Hippocampal formation (tissue), 2 donors: ENCODE results near the gene AHCYL1.
"Not testable (repeated sequence)": the region's sequence is repeated elsewhere in the genome, so short reads cannot be mapped to it uniquely, and the experiment has no call there.

Experiments
- DNase-seq, 2 donors: peaks; one replicate each; lab custom pipeline; 2025; lab: John Stamatoyannopoulos, UW

The AHCYL1 gene

DNA sequence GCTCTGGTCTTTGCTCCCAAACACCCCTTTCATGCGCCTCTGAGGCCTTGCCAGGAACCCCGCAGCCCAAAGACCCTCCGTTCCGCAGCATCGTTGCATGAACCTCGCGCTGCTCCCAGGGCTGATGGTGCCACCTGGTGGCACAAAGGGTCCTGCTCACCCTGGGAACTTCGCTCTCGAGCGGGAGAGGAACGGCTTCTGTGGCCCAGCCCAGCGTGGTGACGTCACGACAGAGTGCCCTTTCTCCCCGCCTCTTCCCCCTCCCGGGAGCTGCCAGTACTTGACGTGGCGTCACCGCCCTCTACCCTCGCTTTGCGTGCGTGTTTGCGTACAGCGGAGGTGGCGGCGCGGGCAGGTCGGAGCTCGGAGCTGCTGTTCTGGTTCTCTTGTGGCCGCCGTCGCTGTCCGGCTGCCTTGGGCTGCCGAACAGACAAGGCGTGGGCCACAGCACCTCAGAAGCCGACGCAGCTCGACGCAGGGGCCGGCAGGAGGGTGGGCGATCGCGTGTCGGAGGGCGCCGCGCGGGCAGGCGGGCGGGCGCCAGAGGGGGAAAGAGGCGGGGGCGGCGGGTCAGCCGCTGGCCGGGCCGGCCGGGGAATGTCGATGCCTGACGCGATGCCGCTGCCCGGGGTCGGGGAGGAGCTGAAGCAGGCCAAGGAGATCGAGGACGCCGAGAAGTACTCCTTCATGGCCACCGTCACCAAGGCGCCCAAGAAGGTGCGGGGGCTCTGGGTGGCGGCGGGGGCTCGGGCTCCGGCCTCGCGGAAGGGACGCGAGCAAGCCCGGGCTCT lies at the start of gene AHCYL1:
TSS of gene AHCYL1 (plus strand) at position 310 of the 791 bp plus-strand sequence. CDS start at position 598, 288 bp downstream.
- peak; percentile 99 to 100 for DNase-seq

DNA sequence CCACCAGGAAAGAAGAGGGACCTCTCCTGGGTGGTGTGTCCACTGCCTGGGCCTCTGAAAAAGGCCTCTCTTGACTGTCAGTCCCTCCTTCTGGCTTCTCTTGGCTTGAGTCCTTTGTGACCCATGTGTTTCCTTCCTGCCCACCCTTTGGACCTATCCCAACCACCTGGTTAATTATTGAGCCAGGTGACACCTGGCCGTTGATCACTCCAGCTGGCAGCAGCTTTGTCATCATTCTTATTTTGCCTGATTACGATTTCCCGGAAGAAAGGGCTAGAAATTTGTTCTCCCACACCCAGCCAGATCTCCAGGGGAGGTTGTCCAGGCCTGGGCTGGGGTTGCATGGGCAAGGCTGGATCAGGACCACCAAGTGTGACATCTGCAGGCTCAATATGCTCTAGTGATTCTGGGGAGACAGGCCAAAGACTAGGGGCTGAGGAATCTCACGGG lies 49.1 kb upstream of the AHCYL1 start:
- no peak for DNase-seq

DNA sequence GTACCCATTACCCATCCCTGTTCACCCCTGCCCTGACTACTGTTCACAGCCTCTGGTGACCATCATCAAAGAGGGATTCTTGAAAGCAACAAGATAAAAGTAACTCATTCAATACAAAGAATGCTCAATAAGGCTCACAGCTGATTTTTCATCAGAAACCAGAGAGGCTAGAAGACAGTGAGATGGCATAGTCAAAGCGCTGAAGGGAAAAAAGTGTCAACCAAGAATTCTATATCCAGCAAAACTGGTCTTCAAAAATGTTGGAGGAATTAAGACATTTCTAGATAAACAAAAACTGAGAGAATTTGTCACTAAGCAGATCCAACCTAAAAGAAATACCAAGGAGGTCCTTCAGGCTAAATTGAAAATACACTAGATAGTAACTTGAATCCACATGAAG lies 46.8 kb upstream of the AHCYL1 start:
- no peak for DNase-seq

DNA sequence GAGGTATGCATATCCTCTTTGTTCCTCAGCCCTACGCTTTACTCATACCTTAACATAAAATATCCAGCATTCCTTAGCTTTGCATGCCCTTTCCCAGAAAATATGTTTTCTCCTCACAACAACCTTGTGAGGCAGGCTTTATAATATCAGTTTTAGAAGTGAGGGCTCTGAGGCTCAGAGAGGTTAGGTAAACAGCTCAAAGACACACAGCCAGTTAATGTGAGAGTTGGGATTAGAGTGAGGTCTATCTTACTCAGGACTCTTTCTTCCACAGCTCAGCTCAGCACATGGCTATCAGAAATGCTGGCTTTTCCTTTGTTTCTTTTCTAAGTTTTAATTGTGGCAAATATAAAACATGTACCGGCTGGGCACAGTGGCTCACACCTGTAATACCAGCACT lies 46.0 kb upstream of the AHCYL1 start:
- no peak for DNase-seq

DNA sequence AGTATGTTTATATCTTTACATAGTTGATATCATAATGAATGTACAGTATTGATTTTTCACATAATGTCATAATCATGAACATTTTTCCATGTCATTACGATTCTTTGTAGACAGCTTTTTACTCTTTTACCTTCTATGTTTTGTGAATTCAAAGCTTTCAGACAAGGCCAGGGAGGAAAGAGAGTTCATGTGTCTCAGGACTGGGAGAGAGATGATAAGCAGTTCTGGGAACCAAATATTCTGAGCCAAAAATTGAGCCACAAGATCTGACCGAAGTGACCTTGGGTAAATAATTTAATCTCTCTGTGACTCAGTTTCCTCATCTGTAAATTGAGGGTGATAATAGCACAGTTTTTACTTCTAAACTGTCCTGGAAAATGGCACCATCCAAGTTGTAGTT lies 42.1 kb upstream of the AHCYL1 start:
- DNase-seq = no peak

DNA sequence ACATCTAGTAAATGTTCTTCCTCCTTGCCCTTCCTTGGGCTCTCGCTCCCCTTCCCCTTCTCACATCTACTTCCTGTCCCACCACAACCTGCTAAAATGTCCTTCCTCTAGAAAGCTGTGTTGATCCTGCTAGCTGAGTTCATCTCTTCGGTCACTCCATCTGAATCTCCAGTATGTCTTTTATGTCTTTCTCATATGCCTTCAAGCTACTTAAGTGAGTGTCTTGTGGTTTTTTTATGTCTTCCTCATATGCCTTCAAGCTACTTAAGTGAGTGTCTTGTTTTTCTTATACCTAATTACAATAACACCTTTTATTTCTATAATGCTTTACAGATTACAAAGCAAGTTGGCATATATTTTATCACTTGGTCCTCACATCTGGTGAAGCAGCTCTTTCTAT lies 40.0 kb upstream of the AHCYL1 start:
- DNase-seq = no peak

DNA sequence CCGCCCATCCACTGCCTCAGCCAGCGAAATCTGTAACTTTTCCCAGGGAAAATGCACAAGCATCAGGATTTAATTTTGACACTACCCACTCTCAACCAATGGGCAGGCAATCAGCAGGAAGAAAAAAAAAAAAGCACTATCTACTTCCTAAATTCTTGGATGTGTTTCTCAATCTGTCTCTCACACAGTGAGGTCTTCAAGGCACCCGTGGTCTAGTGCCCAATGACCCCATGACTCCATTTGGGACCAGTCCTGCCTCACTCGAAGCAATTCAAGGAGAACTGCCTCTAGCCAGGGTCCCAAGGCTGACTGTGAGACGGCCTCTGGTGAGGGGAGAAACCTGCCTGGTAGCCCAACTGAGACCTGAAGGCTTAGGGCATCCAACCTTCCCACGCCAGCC lies 38.1 kb upstream of the AHCYL1 start:
- DNase-seq = no peak

DNA sequence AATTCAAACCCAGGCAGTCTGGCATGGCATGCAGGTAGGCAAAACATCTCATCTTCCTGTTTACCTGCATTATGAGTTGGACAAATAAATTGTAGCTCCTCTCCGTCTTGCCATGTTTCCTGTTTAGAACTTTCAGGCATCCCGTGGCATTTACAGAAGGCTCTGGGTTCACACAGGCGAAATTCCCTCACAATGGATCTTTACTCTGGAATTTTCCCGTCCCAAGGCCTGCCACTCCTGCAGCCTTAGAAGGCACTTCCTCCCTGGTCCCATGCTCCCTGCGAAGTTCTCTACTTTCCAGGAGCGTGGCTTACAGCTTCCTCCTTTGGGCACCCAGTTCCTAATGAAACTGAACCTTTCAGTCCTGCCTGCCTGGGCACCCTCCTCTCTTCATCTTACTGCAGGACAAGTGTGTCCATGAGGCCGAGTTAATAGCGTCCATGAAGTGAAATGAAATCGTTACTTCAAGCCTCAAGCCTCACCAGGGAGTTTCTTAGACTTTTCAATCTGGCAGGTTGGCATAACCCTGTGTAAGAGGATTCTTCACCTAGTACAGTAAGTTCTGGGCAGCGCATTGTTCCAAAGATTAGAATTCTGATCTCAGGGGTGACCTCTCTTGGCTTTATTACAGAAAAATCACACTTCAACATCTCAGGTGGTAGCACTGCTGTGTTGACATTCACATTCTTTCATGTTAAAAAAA lies 36.8 kb upstream of the AHCYL1 start:
- no peak for DNase-seq

DNA sequence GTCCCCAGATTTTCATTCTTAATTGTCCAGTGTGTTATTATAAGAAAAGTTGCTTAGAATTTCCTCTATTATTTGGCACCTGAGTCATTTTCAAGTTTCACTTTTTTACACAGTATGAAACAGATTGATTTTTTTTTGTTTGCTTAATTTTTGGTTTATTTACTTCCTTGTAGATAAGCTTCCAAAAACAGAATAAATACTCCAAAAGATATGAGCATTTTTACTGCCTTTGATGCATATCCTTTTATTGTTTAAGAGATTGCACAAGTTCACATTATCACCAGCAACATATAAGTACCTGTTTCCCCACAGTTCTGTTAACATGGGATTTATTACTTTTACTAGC lies 36.3 kb upstream of the AHCYL1 start:
- no peak for DNase-seq

DNA sequence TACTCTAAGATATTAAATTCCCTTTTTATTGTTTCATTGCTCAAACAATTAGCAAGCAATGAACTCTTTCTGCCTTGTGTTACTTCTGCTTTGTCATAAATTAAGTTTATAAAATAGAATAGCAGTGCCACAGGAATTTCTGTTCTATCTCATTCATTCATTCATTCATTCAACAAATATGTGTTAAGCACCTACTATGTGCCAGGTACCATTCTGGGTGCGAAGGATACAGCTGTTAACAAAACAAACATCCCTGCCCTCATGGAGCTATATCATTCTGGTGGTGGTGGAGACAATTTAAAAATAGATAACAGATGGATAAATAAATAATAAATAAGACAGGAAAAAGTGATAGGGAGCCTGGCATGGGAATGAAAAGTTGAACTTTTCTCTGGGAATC lies 34.5 kb upstream of the AHCYL1 start:
- DNase-seq = no peak

DNA sequence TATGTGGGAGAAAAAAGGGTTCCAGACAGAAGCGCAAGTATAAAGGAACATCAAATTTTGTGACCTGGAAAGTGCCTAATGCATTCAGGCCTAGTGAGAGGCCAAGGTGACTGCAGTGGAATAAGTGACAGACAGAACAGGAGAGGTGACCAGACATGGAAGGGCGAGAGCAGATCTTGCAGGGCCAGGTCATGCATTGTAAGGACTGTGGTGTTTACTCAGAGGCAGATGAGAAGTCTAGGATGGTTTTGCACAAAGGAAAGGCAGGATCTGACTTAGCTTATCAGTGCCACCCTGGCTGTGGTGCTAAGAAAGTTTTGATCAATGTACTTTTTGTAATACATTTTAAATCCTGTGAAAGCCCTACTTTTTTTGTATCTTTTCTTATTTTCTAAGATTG lies 34.1 kb upstream of the AHCYL1 start:
- DNase-seq = no peak

DNA sequence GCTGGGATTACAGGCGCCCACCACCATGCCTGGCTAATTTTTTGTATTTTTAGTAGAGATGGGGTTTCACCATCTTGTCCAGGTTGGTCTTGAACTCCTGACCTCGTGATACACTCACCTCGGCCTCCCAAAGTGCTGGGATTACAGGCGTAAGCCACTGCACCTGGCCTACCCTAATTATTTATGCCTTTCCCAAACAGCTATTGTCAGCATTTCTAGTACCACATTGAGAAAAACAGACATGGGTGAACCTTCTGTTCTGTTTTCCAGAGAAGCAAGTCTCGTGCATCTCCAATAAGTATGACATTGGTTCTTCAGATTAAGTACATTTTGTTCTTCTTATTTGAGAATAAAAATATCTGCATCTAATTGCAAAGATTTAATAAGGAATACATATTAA lies 33.1 kb upstream of the AHCYL1 start:
- DNase-seq = not testable (repeated sequence)

DNA sequence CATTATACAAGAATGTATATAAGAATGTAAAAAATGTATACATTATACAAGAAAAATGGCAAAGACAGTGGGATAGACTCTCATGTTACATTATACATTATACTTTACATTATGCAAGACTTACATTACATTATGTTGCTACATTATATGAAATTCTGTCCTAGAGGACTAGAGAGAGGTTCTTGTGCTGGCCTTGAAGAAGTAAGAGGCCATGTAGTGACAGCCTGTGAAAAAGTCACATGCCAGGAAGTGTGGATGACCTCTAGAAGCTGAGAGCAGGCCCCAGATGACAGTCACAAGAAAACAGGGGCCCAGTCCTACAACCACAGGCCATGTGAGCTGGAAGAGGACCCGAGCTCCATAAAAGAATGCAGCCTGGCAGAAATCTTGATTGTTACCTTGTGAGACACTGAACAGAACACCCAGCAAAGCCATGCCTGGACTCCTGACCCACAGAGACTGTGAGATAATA lies 30.5 kb upstream of the AHCYL1 start:
- no peak for DNase-seq

DNA sequence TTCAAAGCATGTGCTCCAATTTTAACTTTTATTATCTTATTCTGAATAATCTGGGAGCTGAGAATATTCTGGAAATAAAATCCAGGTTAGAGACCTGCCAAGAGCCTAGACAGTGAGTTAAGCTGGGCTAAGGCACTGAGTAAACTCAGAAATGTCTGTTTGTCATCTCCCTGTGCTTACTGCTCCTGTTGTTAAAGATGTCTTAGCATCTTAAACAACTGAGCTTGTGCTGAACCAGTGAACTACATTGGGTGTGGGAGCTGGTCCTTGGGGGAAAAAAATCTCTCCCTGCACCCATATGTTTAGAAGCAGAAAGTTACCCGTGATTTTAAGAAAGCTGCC lies 25.0 kb upstream of the AHCYL1 start:
- no peak for DNase-seq

DNA sequence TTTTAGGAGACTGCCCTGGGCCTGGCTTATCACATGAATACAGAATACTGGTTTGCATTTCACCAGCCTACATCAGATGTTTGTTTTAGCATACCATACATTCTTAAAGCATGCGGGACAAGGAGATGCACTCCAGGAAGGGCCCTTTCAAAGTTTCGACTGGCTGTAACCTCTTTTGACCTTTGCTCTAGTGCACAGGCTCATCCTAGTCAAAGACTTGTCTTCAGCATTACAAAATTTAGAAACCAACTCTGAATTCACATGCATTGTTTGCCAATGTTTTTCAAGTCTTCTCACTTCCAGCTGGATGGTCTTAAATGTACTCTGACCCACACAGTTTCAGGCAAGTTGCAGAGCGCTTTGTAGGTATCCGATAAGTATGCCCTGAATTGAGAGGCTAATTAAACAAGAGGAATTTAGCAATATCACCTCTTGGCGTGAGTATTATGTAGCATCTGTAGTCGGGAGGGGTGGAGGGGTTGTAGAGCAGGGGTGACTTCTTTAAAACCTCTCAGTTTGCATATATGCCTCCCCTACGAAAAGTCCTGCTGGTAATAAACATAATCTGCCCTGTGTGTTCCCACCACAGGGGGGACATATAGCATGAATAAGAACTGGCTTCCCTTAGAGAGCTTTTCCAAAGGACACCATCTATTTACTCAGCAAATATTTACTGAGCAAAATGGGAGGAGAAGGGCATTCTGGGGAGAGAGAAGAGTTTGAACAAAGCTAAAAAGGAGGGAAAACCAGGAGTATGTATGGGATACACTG lies 24.4 kb upstream of the AHCYL1 start:
- DNase-seq = no peak

DNA sequence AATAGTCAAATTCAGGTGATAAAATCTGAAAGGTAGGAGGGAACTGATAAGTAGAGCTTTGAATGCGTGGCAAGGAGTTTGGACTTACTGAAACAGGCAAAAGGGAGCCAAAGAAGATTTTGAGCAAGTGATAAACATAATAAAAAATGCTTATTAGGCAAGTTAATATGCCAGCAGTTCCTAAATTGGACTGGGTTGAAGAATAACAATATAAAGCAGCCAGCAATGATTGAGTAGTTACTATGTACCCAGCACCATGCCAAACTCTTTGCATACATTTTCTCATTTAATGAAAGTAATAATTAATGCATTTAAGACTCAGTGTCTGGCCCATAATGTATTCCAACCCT lies 23.8 kb upstream of the AHCYL1 start:
- DNase-seq = no peak

DNA sequence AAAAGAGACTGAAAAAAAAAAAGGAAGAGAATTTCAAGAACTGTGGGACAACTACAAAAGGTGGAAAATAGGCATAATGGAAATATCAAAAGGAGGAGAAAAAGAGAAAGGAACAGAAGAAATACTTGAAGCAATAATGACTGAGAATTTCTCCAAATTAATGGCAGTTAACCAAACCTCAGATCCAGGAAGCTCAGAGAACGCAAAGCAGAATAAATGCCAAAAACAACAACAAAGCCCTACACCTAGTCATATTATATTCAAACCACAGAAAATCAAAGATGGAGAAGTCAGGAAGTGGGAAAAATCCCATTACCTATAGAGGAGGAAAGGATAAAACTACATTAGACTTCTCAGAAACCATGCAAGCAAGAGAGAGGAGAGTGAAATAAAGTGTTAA lies 20.7 kb upstream of the AHCYL1 start:
- DNase-seq = no peak

DNA sequence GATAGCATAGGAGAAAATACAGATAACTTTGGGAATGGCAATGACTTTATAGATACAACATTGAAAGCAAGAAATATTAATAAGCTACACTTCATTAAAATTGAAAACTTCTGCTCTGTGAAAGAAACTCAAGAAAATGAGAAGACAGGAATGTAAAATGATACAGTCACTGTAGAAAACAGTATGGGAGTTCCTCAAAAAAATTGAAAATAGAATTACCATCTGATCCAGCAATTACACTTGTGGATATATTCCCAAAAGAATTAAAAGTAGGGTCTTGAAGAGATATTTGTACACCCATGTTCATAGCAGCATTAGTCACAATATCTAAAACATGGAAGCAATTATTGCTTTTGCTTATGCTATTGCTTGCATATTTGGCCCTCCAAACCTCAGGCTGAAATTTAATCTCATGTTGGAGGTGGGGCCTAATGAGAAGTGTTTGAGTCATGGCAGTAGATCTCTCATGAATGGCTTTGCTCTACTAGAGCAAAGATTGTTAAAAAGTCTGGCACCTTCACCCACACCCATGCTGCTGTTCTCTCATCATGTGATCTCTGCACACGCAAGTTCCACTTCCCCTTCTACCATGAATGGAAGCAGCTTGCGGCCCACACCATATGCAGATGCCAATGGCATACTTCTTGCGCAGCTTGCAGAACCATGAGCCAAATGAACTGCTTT lies 15.3 kb upstream of the AHCYL1 start:
- no peak for DNase-seq

DNA sequence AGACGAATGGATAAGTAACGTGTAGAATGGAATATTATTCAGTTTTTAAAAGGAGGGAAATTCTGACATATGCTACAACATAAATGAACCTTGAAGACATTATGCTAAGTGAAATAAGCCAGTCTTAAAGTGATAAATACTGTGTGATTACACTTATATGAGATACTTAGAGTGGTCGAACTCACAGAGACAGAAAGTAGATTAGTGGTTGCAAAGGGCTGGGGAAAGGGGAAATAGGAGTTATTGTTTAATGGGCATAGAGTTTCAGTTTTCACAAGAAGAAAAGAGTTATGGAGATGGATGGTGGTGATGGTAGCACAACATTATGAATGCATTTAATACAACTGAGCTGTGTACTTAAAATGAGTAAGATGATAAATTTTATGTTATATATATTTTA lies 14.7 kb upstream of the AHCYL1 start:
- DNase-seq = no peak

DNA sequence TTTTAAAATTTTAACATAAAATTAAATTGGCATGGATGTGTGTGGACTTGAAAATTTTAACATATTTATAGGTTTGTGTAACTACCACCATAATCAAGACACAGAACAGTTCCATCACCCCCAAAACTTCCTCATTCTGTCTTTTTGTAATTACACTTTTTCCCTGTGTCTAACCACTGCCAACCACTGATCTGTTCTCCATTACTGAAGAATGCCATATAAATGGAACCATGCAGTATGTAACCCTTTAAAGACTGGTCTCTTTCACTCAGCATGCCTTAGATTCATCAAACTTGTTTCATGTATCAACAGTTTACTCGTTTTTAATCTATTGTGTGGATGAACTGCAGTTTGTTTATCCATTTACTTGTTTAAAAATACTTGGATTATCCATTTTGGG lies 13.0 kb upstream of the AHCYL1 start:
- no peak for DNase-seq

DNA sequence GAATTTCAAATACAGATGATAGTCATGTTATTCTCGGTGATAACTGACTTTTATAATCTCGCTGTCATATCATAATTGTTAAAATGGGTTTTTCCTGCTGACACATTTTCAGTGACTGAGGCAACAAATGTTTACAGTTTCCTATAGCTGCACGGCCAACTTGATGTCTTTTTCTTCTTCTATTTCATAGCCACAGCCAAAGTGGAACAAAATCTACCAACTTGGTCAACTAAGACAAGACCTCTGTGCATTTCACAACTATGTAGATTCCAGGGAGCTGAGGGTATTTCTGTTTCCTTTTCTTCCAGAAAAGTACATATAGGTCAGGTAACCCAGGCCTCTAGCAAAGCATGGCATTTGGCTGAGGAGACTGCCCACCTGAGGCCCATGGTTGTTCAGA lies 10.4 kb upstream of the AHCYL1 start:
- DNase-seq = no peak

DNA sequence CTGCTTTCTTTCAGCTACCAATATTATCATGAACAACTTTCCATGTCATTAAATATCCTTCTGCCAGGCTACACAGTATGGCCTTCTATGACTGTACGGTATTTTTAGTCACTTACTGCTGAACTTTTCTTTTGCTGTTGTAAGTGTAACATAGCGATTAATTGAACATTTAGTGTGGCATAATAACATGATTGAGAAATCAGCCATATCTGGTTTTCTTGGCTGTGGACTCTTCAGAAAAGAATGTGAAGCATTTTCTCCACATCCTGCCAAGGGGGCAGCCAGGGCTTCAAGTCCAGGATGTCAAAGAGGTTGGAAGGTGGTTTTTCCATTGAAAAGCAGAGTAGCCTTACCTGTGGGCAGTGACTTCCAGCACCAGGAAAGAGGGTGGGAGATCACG lies 8.8 kb upstream of the AHCYL1 start:
- no peak for DNase-seq
